T-helper 1 cell (primary cell): Measurements from ENCODE around the gene GNG4.

Experiments used
- DNase-seq, 5 donors: peaks; one replicate each; pipeline ENCODE4 v3.0.0-alpha.2; 2012 to 2020
- total RNA-seq, 4 donors: gene quantifications; one replicate each; lab custom pipeline; 2026; lab: John Stamatoyannopoulos, UW

Gene GNG4
- 0 to 0.36 (median 0.21) reads per million in 4 donors for total RNA-seq

- DNase-seq, result peak in 1 of 5 donors; percentile 21
These were observed at the start of gene GNG4 for GRCh38 chr1:235649368-235650163. Gene GNG4 (minus strand): TSS chr1:235649784. CDS start chr1:235583838, 65,946 bp downstream.

GRCh38 chr1:235697508-235697907, 47.9 kb upstream of the GNG4 start:
- peak in 1 of 5 donors; percentile 55 for DNase-seq

- DNase-seq, result no peak
These were observed 39.8 kb upstream of the GNG4 start for GRCh38 chr1:235689356-235689755.

- no peak for DNase-seq
These were observed 38.5 kb upstream of the GNG4 start for GRCh38 chr1:235688096-235688495.

- no peak for DNase-seq
These were observed 34.1 kb upstream of the GNG4 start for GRCh38 chr1:235683653-235684052.

GRCh38 chr1:235682216-235682615, 32.6 kb upstream of the GNG4 start:
- no peak for DNase-seq

- no peak for DNase-seq
These were observed 30.1 kb upstream of the GNG4 start for GRCh38 chr1:235679644-235680043.

GRCh38 chr1:235679005-235679404, 29.4 kb upstream of the GNG4 start:
- no peak for DNase-seq

- peak in 1 of 5 donors; percentile 13 for DNase-seq
These were observed 25.7 kb upstream of the GNG4 start for GRCh38 chr1:235675152-235675890.

- no peak for DNase-seq
These were observed 24.4 kb upstream of the GNG4 start for GRCh38 chr1:235673981-235674380.

- no peak for DNase-seq
These were observed 22.4 kb upstream of the GNG4 start for GRCh38 chr1:235671992-235672391.

- no peak for DNase-seq
These were observed 20.7 kb upstream of the GNG4 start for GRCh38 chr1:235670157-235670776.

- no peak for DNase-seq
These were observed 19.7 kb upstream of the GNG4 start for GRCh38 chr1:235669277-235669676.

GRCh38 chr1:235663628-235664027, 14.0 kb upstream of the GNG4 start:
- no peak for DNase-seq

GRCh38 chr1:235661568-235661967, 12.0 kb upstream of the GNG4 start:
- DNase-seq, result no peak

- no peak for DNase-seq
These were observed 9.7 kb upstream of the GNG4 start for GRCh38 chr1:235659186-235659771.

GRCh38 chr1:235657747-235658526, 8.4 kb upstream of the GNG4 start:
- DNase-seq, result no peak

GRCh38 chr1:235657269-235657668, 7.7 kb upstream of the GNG4 start:
- no peak for DNase-seq

GRCh38 chr1:235652364-235652763, 2.8 kb upstream of the GNG4 start:
- no peak for DNase-seq

GRCh38 chr1:235651170-235651806, 1.7 kb upstream of the GNG4 start:
- DNase-seq, result no peak

GRCh38 chr1:235650341-235651169, 971 bp upstream of the GNG4 start:
- no peak for DNase-seq
